ENCODE measurements around the gene STEAP3. TPM values are rescaled to one million over a fixed set of nuclear protein-coding genes. Genes with fewer than 3 reads are reported as not detected.

STEAP3 gene
- total RNA-seq, 1 experiment from 2014 or later = 24.0 TPM

DNA sequence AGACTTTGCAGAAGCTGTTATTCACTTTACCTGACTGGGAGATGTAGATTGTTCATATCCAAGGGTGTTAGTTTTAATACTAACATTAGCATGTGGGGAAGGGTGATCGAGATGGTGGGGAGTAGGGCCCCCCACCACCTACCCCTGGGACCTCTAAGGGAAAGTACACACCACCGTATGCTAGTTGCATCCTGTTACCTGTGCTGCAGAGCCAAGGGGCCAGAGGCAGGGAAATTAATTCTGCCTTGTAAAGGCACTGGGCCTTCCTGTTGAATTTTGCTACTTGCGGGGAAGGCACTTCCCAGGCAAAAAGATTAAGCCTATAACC lies 9.0 kb downstream of the STEAP3 start (continued):
- TF ChIP-seq OVOL2 (CRISPR knock-in tag; IDR thresholded peaks at IDR 0.05; ENCODE audit: borderline replicate concordance) (no peak), ZNF138 (CRISPR knock-in tag; conservative IDR thresholded peaks at IDR 0.05) (no peak), MYBL2 (CRISPR knock-in tag; IDR thresholded peaks at IDR 0.05) (no peak), TEAD1 (CRISPR knock-in tag; IDR thresholded peaks at IDR 0.05) (no peak), NFYB (CRISPR knock-in tag; conservative IDR thresholded peaks at IDR 0.05; ENCODE audit: low read depth) (no peak)
- TF ChIP-seq, protein P1, sequence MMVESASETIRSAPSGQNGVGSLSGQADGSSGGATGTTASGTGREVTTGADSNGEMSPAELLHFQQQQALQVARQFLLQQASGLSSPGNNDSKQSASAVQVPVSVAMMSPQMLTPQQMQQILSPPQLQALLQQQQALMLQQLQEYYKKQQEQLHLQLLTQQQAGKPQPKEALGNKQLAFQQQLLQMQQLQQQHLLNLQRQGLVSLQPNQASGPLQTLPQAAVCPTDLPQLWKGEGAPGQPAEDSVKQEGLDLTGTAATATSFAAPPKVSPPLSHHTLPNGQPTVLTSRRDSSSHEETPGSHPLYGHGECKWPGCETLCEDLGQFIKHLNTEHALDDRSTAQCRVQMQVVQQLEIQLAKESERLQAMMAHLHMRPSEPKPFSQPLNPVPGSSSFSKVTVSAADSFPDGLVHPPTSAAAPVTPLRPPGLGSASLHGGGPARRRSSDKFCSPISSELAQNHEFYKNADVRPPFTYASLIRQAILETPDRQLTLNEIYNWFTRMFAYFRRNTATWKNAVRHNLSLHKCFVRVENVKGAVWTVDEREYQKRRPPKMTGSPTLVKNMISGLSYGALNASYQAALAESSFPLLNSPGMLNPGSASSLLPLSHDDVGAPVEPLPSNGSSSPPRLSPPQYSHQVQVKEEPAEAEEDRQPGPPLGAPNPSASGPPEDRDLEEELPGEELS (CRISPR knock-in tag; IDR thresholded peaks at IDR 0.05) = no peak
- TF ChIP-seq, protein P2, sequence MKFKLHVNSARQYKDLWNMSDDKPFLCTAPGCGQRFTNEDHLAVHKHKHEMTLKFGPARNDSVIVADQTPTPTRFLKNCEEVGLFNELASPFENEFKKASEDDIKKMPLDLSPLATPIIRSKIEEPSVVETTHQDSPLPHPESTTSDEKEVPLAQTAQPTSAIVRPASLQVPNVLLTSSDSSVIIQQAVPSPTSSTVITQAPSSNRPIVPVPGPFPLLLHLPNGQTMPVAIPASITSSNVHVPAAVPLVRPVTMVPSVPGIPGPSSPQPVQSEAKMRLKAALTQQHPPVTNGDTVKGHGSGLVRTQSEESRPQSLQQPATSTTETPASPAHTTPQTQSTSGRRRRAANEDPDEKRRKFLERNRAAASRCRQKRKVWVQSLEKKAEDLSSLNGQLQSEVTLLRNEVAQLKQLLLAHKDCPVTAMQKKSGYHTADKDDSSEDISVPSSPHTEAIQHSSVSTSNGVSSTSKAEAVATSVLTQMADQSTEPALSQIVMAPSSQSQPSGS (CRISPR knock-in tag; IDR thresholded peaks at IDR 0.05; ENCODE audit: borderline replicate concordance, low read depth) = no peak
- TF ChIP-seq, protein P3, sequence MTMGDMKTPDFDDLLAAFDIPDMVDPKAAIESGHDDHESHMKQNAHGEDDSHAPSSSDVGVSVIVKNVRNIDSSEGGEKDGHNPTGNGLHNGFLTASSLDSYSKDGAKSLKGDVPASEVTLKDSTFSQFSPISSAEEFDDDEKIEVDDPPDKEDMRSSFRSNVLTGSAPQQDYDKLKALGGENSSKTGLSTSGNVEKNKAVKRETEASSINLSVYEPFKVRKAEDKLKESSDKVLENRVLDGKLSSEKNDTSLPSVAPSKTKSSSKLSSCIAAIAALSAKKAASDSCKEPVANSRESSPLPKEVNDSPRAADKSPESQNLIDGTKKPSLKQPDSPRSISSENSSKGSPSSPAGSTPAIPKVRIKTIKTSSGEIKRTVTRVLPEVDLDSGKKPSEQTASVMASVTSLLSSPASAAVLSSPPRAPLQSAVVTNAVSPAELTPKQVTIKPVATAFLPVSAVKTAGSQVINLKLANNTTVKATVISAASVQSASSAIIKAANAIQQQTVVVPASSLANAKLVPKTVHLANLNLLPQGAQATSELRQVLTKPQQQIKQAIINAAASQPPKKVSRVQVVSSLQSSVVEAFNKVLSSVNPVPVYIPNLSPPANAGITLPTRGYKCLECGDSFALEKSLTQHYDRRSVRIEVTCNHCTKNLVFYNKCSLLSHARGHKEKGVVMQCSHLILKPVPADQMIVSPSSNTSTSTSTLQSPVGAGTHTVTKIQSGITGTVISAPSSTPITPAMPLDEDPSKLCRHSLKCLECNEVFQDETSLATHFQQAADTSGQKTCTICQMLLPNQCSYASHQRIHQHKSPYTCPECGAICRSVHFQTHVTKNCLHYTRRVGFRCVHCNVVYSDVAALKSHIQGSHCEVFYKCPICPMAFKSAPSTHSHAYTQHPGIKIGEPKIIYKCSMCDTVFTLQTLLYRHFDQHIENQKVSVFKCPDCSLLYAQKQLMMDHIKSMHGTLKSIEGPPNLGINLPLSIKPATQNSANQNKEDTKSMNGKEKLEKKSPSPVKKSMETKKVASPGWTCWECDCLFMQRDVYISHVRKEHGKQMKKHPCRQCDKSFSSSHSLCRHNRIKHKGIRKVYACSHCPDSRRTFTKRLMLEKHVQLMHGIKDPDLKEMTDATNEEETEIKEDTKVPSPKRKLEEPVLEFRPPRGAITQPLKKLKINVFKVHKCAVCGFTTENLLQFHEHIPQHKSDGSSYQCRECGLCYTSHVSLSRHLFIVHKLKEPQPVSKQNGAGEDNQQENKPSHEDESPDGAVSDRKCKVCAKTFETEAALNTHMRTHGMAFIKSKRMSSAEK (CRISPR knock-in tag; IDR thresholded peaks at IDR 0.05; ENCODE audit: borderline replicate concordance) = no peak

DNA sequence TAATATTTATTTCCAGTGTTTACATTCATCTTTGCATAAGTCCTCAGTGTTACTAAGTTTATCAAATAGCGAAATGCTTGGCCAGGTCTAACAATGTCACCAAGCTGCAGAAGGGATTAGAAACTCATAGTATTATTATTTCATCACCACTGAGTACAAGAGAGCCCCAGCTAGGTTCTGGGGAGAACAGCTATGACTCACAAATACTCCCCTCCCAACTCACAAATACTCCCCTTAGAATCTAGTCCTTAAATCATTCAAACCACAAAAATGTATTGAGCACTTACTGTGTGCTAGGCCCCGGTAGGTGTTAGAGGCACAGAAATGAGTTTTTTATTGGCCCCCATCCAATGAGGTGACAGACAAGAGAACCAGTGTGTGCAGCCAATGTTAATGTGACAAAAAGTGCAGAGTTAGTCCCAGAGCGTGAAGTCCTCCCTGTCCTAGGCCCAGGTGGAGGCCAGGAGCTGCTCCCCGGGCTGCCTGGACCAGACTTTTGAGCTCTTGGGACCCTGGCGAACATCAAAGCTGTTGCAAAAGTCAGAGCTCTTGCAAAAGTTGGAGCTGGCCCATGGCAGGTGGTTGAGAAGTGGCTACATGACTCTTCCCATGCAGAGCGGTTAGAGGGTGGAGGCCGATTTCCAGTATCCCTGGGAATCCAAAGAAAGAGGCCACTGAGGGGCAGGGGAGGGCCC lies 9.8 kb downstream of the STEAP3 start:
- Mint-ChIP-seq H3K4me1 (peaks cover 62% of the 10 kb centered on the region), H3K27me3 (ENCODE audit: low read depth) (no peaks in the 10 kb centered on the region), H3K27ac (no peak overlapping the region), H3K36me3 (no peaks in the 10 kb centered on the region), H3K4me3 (no peak overlapping the region), H3K9me3 (no peaks in the 10 kb centered on the region)
- CTCF ChIA-PET = interaction anchor here (0.5 to 1.5 kb wide), 12 partner anchors 9 to 624 kb away, joined by 3 to 11 read pairs (median 4); partner anchors contain the start of gene STEAP3
- no peak for DNase-seq (ENCODE audit: low spot score)
- no peak for ATAC-seq
- POLR2A ChIA-PET = interaction anchor here (1.0 kb wide), 1 partner anchor 9 kb away, joined by 3 read pairs; the partner anchor contains the start of gene STEAP3
- no peak for TF ChIP-seq MYBL2 (CRISPR knock-in tag; IDR thresholded peaks at IDR 0.05)
- TF ChIP-seq, protein P4, sequence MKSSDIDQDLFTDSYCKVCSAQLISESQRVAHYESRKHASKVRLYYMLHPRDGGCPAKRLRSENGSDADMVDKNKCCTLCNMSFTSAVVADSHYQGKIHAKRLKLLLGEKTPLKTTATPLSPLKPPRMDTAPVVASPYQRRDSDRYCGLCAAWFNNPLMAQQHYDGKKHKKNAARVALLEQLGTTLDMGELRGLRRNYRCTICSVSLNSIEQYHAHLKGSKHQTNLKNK (CRISPR knock-in tag; IDR thresholded peaks at IDR 0.05) = no peak
- no peak for TF ChIP-seq SMAD3 (CRISPR knock-in tag; IDR thresholded peaks at IDR 0.05; ENCODE audit: borderline replicate concordance)
- TF ChIP-seq ELF4 (CRISPR knock-in tag; IDR thresholded peaks at IDR 0.05; ENCODE audit: low read depth) = no peak
- no peak for TF ChIP-seq CBFB (CRISPR knock-in tag; IDR thresholded peaks at IDR 0.05; ENCODE audit: low read depth)
- TF ChIP-seq, protein P2 (CRISPR knock-in tag; IDR thresholded peaks at IDR 0.05; ENCODE audit: borderline replicate concordance, low read depth) = no peak
- TF ChIP-seq, protein P5, sequence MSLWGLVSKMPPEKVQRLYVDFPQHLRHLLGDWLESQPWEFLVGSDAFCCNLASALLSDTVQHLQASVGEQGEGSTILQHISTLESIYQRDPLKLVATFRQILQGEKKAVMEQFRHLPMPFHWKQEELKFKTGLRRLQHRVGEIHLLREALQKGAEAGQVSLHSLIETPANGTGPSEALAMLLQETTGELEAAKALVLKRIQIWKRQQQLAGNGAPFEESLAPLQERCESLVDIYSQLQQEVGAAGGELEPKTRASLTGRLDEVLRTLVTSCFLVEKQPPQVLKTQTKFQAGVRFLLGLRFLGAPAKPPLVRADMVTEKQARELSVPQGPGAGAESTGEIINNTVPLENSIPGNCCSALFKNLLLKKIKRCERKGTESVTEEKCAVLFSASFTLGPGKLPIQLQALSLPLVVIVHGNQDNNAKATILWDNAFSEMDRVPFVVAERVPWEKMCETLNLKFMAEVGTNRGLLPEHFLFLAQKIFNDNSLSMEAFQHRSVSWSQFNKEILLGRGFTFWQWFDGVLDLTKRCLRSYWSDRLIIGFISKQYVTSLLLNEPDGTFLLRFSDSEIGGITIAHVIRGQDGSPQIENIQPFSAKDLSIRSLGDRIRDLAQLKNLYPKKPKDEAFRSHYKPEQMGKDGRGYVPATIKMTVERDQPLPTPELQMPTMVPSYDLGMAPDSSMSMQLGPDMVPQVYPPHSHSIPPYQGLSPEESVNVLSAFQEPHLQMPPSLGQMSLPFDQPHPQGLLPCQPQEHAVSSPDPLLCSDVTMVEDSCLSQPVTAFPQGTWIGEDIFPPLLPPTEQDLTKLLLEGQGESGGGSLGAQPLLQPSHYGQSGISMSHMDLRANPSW (CRISPR knock-in tag; conservative IDR thresholded peaks at IDR 0.05; ENCODE audit: low read depth) = no peak
- no peak for TF ChIP-seq JAZF1 (CRISPR knock-in tag; IDR thresholded peaks at IDR 0.05)
- TF ChIP-seq ZNF671 (CRISPR knock-in tag; IDR thresholded peaks at IDR 0.05) = no peak
- TF ChIP-seq, protein P6, sequence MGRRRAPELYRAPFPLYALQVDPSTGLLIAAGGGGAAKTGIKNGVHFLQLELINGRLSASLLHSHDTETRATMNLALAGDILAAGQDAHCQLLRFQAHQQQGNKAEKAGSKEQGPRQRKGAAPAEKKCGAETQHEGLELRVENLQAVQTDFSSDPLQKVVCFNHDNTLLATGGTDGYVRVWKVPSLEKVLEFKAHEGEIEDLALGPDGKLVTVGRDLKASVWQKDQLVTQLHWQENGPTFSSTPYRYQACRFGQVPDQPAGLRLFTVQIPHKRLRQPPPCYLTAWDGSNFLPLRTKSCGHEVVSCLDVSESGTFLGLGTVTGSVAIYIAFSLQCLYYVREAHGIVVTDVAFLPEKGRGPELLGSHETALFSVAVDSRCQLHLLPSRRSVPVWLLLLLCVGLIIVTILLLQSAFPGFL (CRISPR knock-in tag; IDR thresholded peaks at IDR 0.05; ENCODE audit: borderline replicate concordance) = no peak
- no peak for TF ChIP-seq ESRRA (CRISPR knock-in tag; IDR thresholded peaks at IDR 0.05; ENCODE audit: borderline replicate concordance)
